HG02588 (cell line): ENCODE data around the gene GGACT.
"Not testable (repeated sequence)": the region's sequence is repeated elsewhere in the genome, so short reads cannot be mapped to it uniquely, and the experiment has no call there.

Experiments
- ATAC-seq: cut with Tn5 transposase; IDR thresholded peaks from one replicate; pipeline ENCODE4 v1.9.1; 2021; ENCODE audit warnings: mild to moderate bottlenecking, moderate library complexity; ENCODE audit not compliant: unreplicated experiment

Gene GGACT

GRCh38 chr13:100532090-100532766, 56.4 kb downstream of the GGACT start:
- no peak for ATAC-seq

GRCh38 chr13:100530671-100531213, 57.8 kb downstream of the GGACT start:
- ATAC-seq, result no peak

GRCh38 chr13:100529666-100530377, 58.8 kb downstream of the GGACT start:
- ATAC-seq, result no peak

- ATAC-seq, result no peak
These were observed 59.8 kb downstream of the GGACT start for GRCh38 chr13:100528820-100529219.

GRCh38 chr13:100528353-100528752, 60.2 kb downstream of the GGACT start:
- ATAC-seq, result no peak

- no peak for ATAC-seq
These were observed 60.9 kb downstream of the GGACT start for GRCh38 chr13:100527644-100528043.

GRCh38 chr13:100526318-100527000, 62.1 kb downstream of the GGACT start:
- no peak for ATAC-seq

GRCh38 chr13:100525453-100526317, 62.9 kb downstream of the GGACT start:
- no peak for ATAC-seq

GRCh38 chr13:100524688-100525087, 63.9 kb downstream of the GGACT start:
- not testable (repeated sequence) for ATAC-seq

- ATAC-seq, result no peak
These were observed 64.6 kb downstream of the GGACT start for GRCh38 chr13:100523981-100524386.

GRCh38 chr13:100523411-100523810, 65.2 kb downstream of the GGACT start:
- no peak for ATAC-seq

GRCh38 chr13:100522618-100523309, 65.8 kb downstream of the GGACT start:
- no peak for ATAC-seq

GRCh38 chr13:100521851-100522617, 66.6 kb downstream of the GGACT start:
- no peak for ATAC-seq

GRCh38 chr13:100520936-100521850, 67.4 kb downstream of the GGACT start:
- ATAC-seq, result no peak

- no peak for ATAC-seq
These were observed 69.0 kb downstream of the GGACT start for GRCh38 chr13:100519626-100520025.

- ATAC-seq, result no peak
These were observed 70.1 kb downstream of the GGACT start for GRCh38 chr13:100518394-100519062.

- ATAC-seq, result no peak
These were observed 70.9 kb downstream of the GGACT start for GRCh38 chr13:100517728-100518127.

GRCh38 chr13:100517135-100517534, 71.5 kb downstream of the GGACT start:
- no peak for ATAC-seq
